GM06990 (cell line): ENCODE data around the gene TGFBR3.

ENCODE experiments used
- DNase-seq: peaks from one replicate; pipeline ENCODE4 v3.0.0-alpha.2; 2011; ENCODE audit not compliant: insufficient read length; ENCODE audit errors: extremely low read depth
- H3K27me3 ChIP-seq: replicated peaks from 2 replicates; pipeline ENCODE4 v1.6.0; 2011; ENCODE audit warnings: low read length; ENCODE audit not compliant: control insufficient read depth, insufficient read depth
- H3K36me3 ChIP-seq: 2 replicates; pipeline ENCODE4 v1.5.1; 2011; ENCODE audit warnings: low read length; ENCODE audit not compliant: control insufficient read depth, insufficient read depth
- H3K4me3 ChIP-seq: replicated peaks from 2 replicates; pipeline ENCODE4 v1.5.1; 2011; ENCODE audit warnings: low read depth, mild to moderate bottlenecking, control low read depth, low read length
- TF ChIP-seq, protein P1 (sequence below): IDR thresholded peaks from 2 replicates; pipeline ENCODE4 v1.5.1; 2011; ENCODE audit warnings: low read length, control low read depth, mild to moderate bottlenecking, inconsistent platforms; ENCODE audit not compliant: insufficient read depth, poor library complexity, severe bottlenecking

Gene TGFBR3

DNA sequence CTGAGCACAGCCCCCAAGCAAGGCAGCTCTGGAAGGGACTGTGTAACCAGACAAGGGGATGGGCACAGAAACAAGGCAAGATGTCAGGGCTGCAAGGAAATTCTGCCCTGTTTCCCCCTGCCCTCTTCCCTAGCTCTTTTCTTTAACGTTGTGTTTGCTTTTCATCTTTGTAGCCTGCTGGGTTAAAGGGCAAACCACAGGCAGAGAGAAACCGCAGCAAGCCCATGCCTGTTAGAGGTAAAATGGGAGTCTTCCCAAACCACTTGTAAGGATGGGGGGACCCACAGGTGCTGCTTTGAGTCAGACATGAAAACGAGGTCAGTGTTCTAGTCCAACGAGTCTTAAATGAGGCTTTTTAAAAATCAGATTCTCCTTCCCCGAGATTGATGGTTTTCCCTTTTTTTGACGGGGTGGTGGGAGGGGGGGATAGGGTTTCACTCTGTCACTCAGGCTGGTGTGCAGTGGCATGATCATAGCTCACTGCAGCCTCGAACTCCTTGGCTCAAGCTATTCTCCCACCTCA lies 13.3 kb downstream of the TGFBR3 start:
- DNase-seq = no peak
- TF ChIP-seq, protein P1, sequence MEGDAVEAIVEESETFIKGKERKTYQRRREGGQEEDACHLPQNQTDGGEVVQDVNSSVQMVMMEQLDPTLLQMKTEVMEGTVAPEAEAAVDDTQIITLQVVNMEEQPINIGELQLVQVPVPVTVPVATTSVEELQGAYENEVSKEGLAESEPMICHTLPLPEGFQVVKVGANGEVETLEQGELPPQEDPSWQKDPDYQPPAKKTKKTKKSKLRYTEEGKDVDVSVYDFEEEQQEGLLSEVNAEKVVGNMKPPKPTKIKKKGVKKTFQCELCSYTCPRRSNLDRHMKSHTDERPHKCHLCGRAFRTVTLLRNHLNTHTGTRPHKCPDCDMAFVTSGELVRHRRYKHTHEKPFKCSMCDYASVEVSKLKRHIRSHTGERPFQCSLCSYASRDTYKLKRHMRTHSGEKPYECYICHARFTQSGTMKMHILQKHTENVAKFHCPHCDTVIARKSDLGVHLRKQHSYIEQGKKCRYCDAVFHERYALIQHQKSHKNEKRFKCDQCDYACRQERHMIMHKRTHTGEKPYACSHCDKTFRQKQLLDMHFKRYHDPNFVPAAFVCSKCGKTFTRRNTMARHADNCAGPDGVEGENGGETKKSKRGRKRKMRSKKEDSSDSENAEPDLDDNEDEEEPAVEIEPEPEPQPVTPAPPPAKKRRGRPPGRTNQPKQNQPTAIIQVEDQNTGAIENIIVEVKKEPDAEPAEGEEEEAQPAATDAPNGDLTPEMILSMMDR = no peak

GRCh38 chr1:91872000-91872399 lies 14.0 kb downstream of the TGFBR3 start:
- Histone ChIP-seq H3K27me3 (no peaks in the 10 kb centered on the region), H3K36me3 (no peaks in the 10 kb centered on the region), H3K4me3 (no peak overlapping the region)
- TF ChIP-seq, protein P1 = no peak
- no peak for DNase-seq

More for the DNA sequence above, 13.3 kb downstream of the TGFBR3 start:
- Histone ChIP-seq H3K4me3 (no peak overlapping the region), H3K27me3 (no peaks in the 10 kb centered on the region), H3K36me3 (no peaks in the 10 kb centered on the region)

GRCh38 chr1:91870322-91870721 lies 15.6 kb downstream of the TGFBR3 start:
- H3K36me3 ChIP-seq = no peaks in the 10 kb centered on the region
- H3K27me3 ChIP-seq = no peaks in the 10 kb centered on the region
- no peak overlapping the region for H3K4me3 ChIP-seq
- no peak for DNase-seq
- TF ChIP-seq, protein P1 = no peak

- Histone ChIP-seq H3K36me3 (no peaks in the 10 kb centered on the region), H3K27me3 (no peaks in the 10 kb centered on the region), H3K4me3 (no peak overlapping the region)
- no peak for DNase-seq
- TF ChIP-seq, protein P1 = no peak
Observed at GRCh38 chr1:91866425-91866824, 19.5 kb downstream of the TGFBR3 start.

GRCh38 chr1:91864017-91864700 lies 21.8 kb downstream of the TGFBR3 start:
- TF ChIP-seq, protein P1 = no peak
- Histone ChIP-seq H3K36me3 (no peaks in the 10 kb centered on the region), H3K4me3 (no peak overlapping the region), H3K27me3 (no peaks in the 10 kb centered on the region)
- DNase-seq = no peak
